Muscle of leg (tissue), 11 donors: Measurements from ENCODE around the gene ZBTB8B. TPM values are rescaled to one million over a fixed set of nuclear protein-coding genes. Genes with fewer than 3 reads are reported as not detected.
"Not testable (repeated sequence)": the region's sequence is repeated elsewhere in the genome, so short reads cannot be mapped to it uniquely, and the experiment has no call there.

ENCODE experiments used
- DNase-seq: peaks from one replicate; pipeline ENCODE4 v3.0.0; 2013
- H3K27ac ChIP-seq: one replicate; pipeline ENCODE4 v1.5.1; 2013; ENCODE audit warnings: mild to moderate bottlenecking, low read length, control low read depth
- H3K27me3 ChIP-seq: one replicate; pipeline ENCODE4 v1.6.1; 2013; ENCODE audit warnings: low read length; ENCODE audit not compliant: control insufficient read depth, insufficient read depth
- H3K36me3 ChIP-seq: one replicate; pipeline ENCODE4 v1.6.1; 2013; ENCODE audit warnings: low read length; ENCODE audit not compliant: control insufficient read depth, insufficient read depth
- H3K4me1 ChIP-seq: one replicate; pipeline ENCODE4 v1.6.1; 2013; ENCODE audit warnings: low read length; ENCODE audit not compliant: control insufficient read depth, insufficient read depth
- H3K4me3 ChIP-seq: one replicate; pipeline ENCODE4 v1.5.1; 2013; ENCODE audit warnings: low read length, control low read depth
- H3K9me3 ChIP-seq: replicated peaks from 2 replicates; pipeline ENCODE4 v1.6.1; 2013; ENCODE audit warnings: low read depth, low read length; ENCODE audit not compliant: control insufficient read depth
- WGBS: methylation state at CpG from one replicate; pipeline ENCODE4 v1.1.5; 2013; ENCODE audit warnings: missing lambda C conversion rate; ENCODE audit not compliant: insufficient coverage; 5-methylcytosine and 5-hydroxymethylcytosine counted together
- polyA plus RNA-seq, 8 donors: library from polyadenylated mRNA; unstranded; fragments of 120-200 nt; gene quantifications; one replicate each; pipeline versions ENCODE4 v1.2.1 to v1.2.3, GENCODE V29; 2013; ENCODE audit warnings: inconsistent platforms in 1 of 8, low replicate concordance in 1 of 8; ENCODE audit not compliant: insufficient read length in 8 of 8, insufficient read depth in 1 of 8
- total RNA-seq: library from RNA; stranded (reverse); fragments of 120-200 nt; gene quantifications from one replicate; pipeline ENCODE4 v1.2.4, GENCODE V29; 2013

The ZBTB8B gene
- total and polyA plus RNA-seq, 9 donors, result 0.06 to 0.19 (median 0.12) TPM

- Histone ChIP-seq H3K36me3 (no peaks in the 10 kb centered on the region), H3K9me3 (no peaks in the 10 kb centered on the region), H3K4me1 (peaks cover 17% of the 10 kb centered on the region), H3K4me3 (no peak overlapping the region), H3K27ac (no peak overlapping the region), H3K27me3 (peaks cover 35% of the 10 kb centered on the region)
- DNase-seq, result no peak
- WGBS, result 93% methylated on average over 3 of the region's 8 CpGs
Measured at GRCh38 chr1:32468791-32469190, 3.9 kb downstream of the ZBTB8B start.

DNA sequence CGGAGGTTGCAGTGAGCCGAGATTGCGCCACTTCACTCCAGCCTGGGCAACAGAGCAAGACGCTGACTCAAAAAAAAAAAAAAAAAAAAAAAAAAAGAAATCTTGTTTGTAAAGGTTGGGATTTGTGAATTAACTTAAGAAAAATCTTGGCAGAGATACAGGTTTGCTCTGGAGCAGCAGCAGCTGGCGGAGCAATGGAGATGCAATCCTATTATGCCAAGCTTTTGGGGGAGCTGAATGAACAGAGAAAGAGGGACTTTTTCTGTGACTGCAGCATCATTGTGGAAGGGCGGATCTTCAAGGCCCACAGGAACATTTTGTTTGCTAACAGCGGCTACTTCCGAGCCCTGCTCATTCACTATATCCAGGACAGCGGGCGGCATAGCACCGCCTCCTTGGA is 5.6 kb downstream of the ZBTB8B start:
- 85% methylated on average over 6 of the region's 11 CpGs for WGBS
- no peak overlapping the region for H3K27ac ChIP-seq
- H3K9me3 ChIP-seq, result no peaks in the 10 kb centered on the region
- no peaks in the 10 kb centered on the region for H3K36me3 ChIP-seq
- H3K27me3 ChIP-seq, result peaks cover 20% of the 10 kb centered on the region
- H3K4me1 ChIP-seq, result peaks cover 2% of the 10 kb centered on the region
- H3K4me3 ChIP-seq, result no peak overlapping the region
- DNase-seq, result no peak

DNA sequence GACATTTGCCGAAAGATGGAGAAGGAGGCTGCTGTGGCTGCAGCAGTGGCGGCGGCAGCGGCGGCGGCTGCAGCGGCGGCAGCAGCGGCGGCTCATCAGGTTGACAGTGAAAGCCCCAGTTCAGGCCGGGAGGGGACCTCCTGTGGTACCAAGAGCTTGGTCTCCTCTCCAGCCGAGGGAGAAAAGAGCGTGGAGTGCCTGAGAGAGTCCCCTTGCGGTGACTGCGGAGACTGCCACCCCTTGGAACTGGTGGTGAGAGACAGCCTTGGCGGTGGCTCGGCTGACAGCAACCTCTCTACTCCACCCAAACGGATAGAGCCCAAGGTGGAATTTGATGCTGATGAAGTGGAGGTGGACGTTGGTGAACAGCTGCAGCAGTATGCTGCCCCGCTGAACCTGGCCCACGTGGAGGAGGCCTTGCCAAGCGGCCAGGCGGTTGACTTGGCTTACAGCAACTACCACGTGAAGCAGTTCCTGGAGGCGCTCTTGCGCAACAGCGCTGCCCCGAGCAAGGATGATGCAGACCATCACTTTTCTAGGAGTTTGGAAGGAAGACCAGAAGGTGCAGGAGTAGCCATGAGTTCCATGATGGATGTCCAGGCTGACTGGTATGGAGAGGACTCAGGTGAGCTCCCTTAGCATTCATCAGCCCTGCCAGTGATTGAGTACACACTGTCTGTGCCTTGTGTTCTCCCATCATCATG is 6.3 kb downstream of the ZBTB8B start:
- H3K9me3 ChIP-seq, result no peaks in the 10 kb centered on the region
- H3K27ac ChIP-seq, result no peak overlapping the region
- no peak overlapping the region for H3K4me3 ChIP-seq
- DNase-seq, result no peak
- H3K36me3 ChIP-seq, result no peaks in the 10 kb centered on the region
- H3K4me1 ChIP-seq, result no peaks in the 10 kb centered on the region
- 59% methylated on average over 23 of the region's 28 CpGs for WGBS
- peaks cover 13% of the 10 kb centered on the region for H3K27me3 ChIP-seq

DNA sequence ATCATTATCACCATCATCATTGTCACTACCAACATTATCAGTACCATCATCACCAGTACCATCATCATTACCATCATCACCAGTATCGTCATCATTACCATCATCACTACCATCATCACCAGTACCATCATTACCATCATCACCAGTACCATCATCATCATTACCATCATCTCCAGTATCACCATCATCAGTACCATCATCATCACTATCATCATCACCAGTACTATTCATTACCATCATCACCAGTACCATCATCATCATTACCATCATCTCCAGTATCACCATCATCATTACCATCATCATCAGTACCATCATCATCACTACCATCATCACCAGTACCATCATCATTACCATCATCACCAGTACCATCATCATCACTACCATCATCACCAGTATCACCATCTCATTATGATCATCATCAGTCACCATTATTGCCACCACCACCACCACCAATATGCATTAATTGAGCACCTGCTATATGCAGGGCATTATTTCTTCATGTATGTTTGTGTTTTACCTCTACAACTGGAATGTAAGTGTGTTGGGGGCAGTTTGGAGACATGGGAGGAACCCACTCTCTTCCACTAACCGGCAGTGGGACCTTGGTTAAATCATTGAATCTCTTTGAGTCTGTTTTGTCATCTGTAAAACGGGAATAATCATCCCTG is 7.0 kb downstream of the ZBTB8B start:
- Histone ChIP-seq H3K36me3 (no peaks in the 10 kb centered on the region), H3K27ac (no peak overlapping the region), H3K27me3 (peaks cover 8% of the 10 kb centered on the region), H3K4me1 (no peaks in the 10 kb centered on the region), H3K4me3 (no peak overlapping the region), H3K9me3 (no peaks in the 10 kb centered on the region)
- DNase-seq, result no peak
- WGBS, result 100% methylated on average over 1 of the region's 3 CpGs

GRCh38 chr1:32472966-32473365 is 8.1 kb downstream of the ZBTB8B start:
- 86% methylated on average over 7 of the region's 11 CpGs for WGBS
- not testable (repeated sequence) for H3K36me3 ChIP-seq, DNase-seq, H3K27me3 ChIP-seq, H3K4me1 ChIP-seq, H3K9me3 ChIP-seq, H3K27ac ChIP-seq, H3K4me3 ChIP-seq

GRCh38 chr1:32474954-32475353 is 10.1 kb downstream of the ZBTB8B start:
- Histone ChIP-seq H3K9me3 (no peaks in the 10 kb centered on the region), H3K4me3 (no peak overlapping the region), H3K36me3 (no peaks in the 10 kb centered on the region), H3K27me3 (no peaks in the 10 kb centered on the region), H3K4me1 (no peaks in the 10 kb centered on the region), H3K27ac (no peak overlapping the region)
- WGBS, result 91% methylated on average over 3 of the region's 4 CpGs
- DNase-seq, result no peak

- H3K27me3 ChIP-seq, result no peaks in the 10 kb centered on the region
- no CpG with 5 or more reads among the region's 2 CpGs for WGBS
- H3K9me3 ChIP-seq, result no peaks in the 10 kb centered on the region
- no peaks in the 10 kb centered on the region for H3K4me1 ChIP-seq
- H3K27ac ChIP-seq, result no peak overlapping the region
- H3K4me3 ChIP-seq, result no peak overlapping the region
- DNase-seq, result no peak
- H3K36me3 ChIP-seq, result no peaks in the 10 kb centered on the region
Measured at GRCh38 chr1:32480003-32480402, 15.1 kb downstream of the ZBTB8B start.

DNA sequence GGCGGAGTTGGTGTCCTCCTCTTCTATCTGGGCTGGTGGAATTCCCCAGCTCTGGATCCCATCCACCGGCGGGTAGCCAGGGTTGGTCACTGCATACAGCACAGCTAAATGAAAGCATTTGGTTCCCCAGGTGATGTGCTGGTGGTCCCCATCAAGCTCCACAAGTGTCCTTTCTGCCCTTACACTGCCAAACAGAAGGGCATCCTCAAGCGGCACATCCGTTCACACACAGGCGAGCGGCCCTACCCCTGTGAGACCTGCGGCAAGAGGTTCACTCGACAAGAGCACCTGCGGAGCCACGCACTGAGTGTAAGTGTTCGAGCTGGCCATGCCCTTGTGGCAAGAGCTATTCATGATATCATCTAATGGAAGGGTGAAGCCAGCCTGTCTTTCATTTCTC is 15.9 kb downstream of the ZBTB8B start:
- WGBS, result 88% methylated on average over 10 of the region's 12 CpGs
- H3K27me3 ChIP-seq, result no peaks in the 10 kb centered on the region

GRCh38 chr1:32481788-32482187 is 16.9 kb downstream of the ZBTB8B start:
- H3K4me3 ChIP-seq, H3K36me3 ChIP-seq, H3K9me3 ChIP-seq, DNase-seq, H3K4me1 ChIP-seq, H3K27me3 ChIP-seq, H3K27ac ChIP-seq: not testable (repeated sequence)
- WGBS, result no CpG with 5 or more reads among the region's 3 CpGs

More for the DNA sequence above, 15.9 kb downstream of the ZBTB8B start:
- no peak overlapping the region for H3K27ac ChIP-seq
- DNase-seq, result no peak
- H3K36me3 ChIP-seq, result no peaks in the 10 kb centered on the region
- H3K4me1 ChIP-seq, result no peaks in the 10 kb centered on the region
- H3K4me3 ChIP-seq, result no peak overlapping the region
- H3K9me3 ChIP-seq, result no peaks in the 10 kb centered on the region

- no peaks in the 10 kb centered on the region for H3K4me1 ChIP-seq
- H3K27me3 ChIP-seq, result no peaks in the 10 kb centered on the region
- H3K9me3 ChIP-seq, result no peaks in the 10 kb centered on the region
- H3K27ac ChIP-seq, result no peak overlapping the region
- DNase-seq, result no peak
- 20% methylated on average over 1 of the region's 3 CpGs for WGBS
- H3K4me3 ChIP-seq, result no peak overlapping the region
- no peaks in the 10 kb centered on the region for H3K36me3 ChIP-seq
Measured at GRCh38 chr1:32485554-32486255, 20.8 kb downstream of the ZBTB8B start.
